Keratinocyte (primary cell): ENCODE measurements around the gene ZSCAN5A. TPM values are rescaled to one million over a fixed set of nuclear protein-coding genes. Genes with fewer than 3 reads are reported as not detected.

ENCODE experiments used
- DNase-seq: peaks from one replicate; pipeline ENCODE4 v3.0.0-alpha.2; 2011; ENCODE audit warnings: low read depth, missing footprints, low spot score
- FAIRE-seq: peaks from 2 replicates; lab custom pipeline; 2011; peaks lifted over from hg19 to GRCh38; lab: Jason Lieb, UNC
- H2AFZ ChIP-seq: 2 replicates; pipeline ENCODE4 v1.6.0; 2012; ENCODE audit warnings: low read length, control low read depth, inconsistent platforms; ENCODE audit not compliant: control insufficient read depth
- H3K27ac ChIP-seq: 2 replicates; pipeline ENCODE4 v1.5.1; 2011; ENCODE audit warnings: low read length; ENCODE audit not compliant: control insufficient read depth, insufficient read depth
- H3K27me3 ChIP-seq: 3 replicates; pipeline ENCODE4 v1.6.0; 2011; ENCODE audit warnings: low read length; ENCODE audit not compliant: control insufficient read depth, insufficient read depth; ENCODE audit errors: extremely low read depth
- H3K36me3 ChIP-seq, 2 experiments: 2 replicates in 1 of 2; 3 replicates in 1 of 2; pipeline ENCODE4 v1.5.1; 2011; ENCODE audit warnings: low read length in 2 of 2, mild to moderate bottlenecking in 1 of 2; ENCODE audit not compliant: control insufficient read depth in 2 of 2, insufficient read depth in 2 of 2; ENCODE audit errors: extremely low read depth in 1 of 2
- H3K4me1 ChIP-seq: 3 replicates; pipeline ENCODE4 v1.5.1; 2011; ENCODE audit warnings: low read length; ENCODE audit not compliant: control insufficient read depth, insufficient read depth; ENCODE audit errors: extremely low read depth
- H3K4me2 ChIP-seq: 3 replicates; pipeline ENCODE4 v1.6.0; 2011; ENCODE audit warnings: low read depth, low read length; ENCODE audit not compliant: control insufficient read depth, insufficient read depth; ENCODE audit errors: extremely low read depth
- H3K4me3 ChIP-seq, 3 experiments: fragments of 200-600 bp in 1 of 3; sonication (generic) in 1 of 3; 2 replicates in 2 of 3; 3 replicates in 1 of 3; pipeline ENCODE4 v1.5.1; 2011 to 2016; ENCODE audit warnings: low read length in 3 of 3, mild to moderate bottlenecking in 3 of 3, control low read depth in 2 of 3, inconsistent platforms in 1 of 3, low read depth in 1 of 3, mixed read lengths in 1 of 3, mixed run types in 1 of 3, moderate library complexity in 1 of 3; ENCODE audit not compliant: control insufficient read depth in 2 of 3, insufficient read depth in 2 of 3; ENCODE audit errors: extremely low read depth in 1 of 3
- H3K79me2 ChIP-seq: 2 replicates; pipeline ENCODE4 v1.6.0; 2012; ENCODE audit warnings: low read length; ENCODE audit not compliant: control insufficient read depth, insufficient read depth
- H3K9ac ChIP-seq: 3 replicates; pipeline ENCODE4 v1.6.0; 2011; ENCODE audit warnings: low read length; ENCODE audit not compliant: control insufficient read depth, insufficient read depth; ENCODE audit errors: extremely low read depth
- H3K9me1 ChIP-seq: 3 replicates; pipeline ENCODE4 v1.6.0; 2011; ENCODE audit warnings: low read length; ENCODE audit not compliant: control insufficient read depth, insufficient read depth; ENCODE audit errors: extremely low read depth
- H3K9me3 ChIP-seq: 2 replicates; pipeline ENCODE4 v1.5.1; 2012; ENCODE audit warnings: low read depth, low read length; ENCODE audit not compliant: control insufficient read depth
- H4K20me1 ChIP-seq: 3 replicates; pipeline ENCODE4 v1.6.0; 2011; ENCODE audit warnings: low read length; ENCODE audit not compliant: control insufficient read depth, insufficient read depth; ENCODE audit errors: extremely low read depth
- EZH2 ChIP-seq: IDR thresholded peaks from one replicate; pipeline ENCODE4 v1.6.1; 2012; ENCODE audit warnings: inconsistent platforms, mild to moderate bottlenecking, low read length, moderate library complexity
- dilution Hi-C: fragments of 300-500 bp; cut with MboI; formaldehyde crosslinking; loops from one replicate; pipeline ENCODE4 v1.7.0; 2020; ENCODE audit warnings: low sequenced_read_pairs; ENCODE audit not compliant: extremely low pct_ligation_motif_present
- polyA plus RNA-seq, 5 experiments: library from polyadenylated mRNA; depleted of rRNA in 3 of 5; stranded (reverse) in 3 of 5; stranded (forward) in 1 of 5; unstranded in 1 of 5; fragments of >200 nt; gene quantifications; 1 replicate in 1 of 5; 2 replicates in 3 of 5; 3 replicates in 1 of 5; pipeline versions ENCODE4 v1.2.1 to v1.2.3, GENCODE V29; 2011 to 2012; ENCODE audit warnings: missing spikeins in 2 of 5, low read depth in 1 of 5, low replicate concordance in 1 of 5
- TF ChIP-seq, protein P1 (sequence below), 3 experiments: IDR thresholded peaks in 1 of 3; conservative IDR thresholded peaks in 1 of 3; optimal IDR thresholded peaks in 1 of 3; 2 replicates in 2 of 3; 3 replicates in 1 of 3; pipeline versions ENCODE3 to v1.5.1; 2011; ENCODE audit warnings: low read length in 3 of 3, mild to moderate bottlenecking in 3 of 3, moderate library complexity in 2 of 3, control low read depth in 1 of 3, inconsistent platforms in 1 of 3; ENCODE audit not compliant: insufficient read depth in 2 of 3; ENCODE audit errors: extremely low read depth in 1 of 3

ZSCAN5A gene
- polyA plus RNA-seq, 1 donor (not counting 4 experiments of a cell fraction or from before 2014, with no cell fraction given) = 6.1 TPM

- no peaks in the 10 kb centered on the region for H3K9me1 ChIP-seq
- DNase-seq = no peak
Observed at GRCh38 chr19:56222901-56223300, 91.7 kb downstream of the ZSCAN5A start.

GRCh38 chr19:56221851-56222250 is 92.8 kb downstream of the ZSCAN5A start:
- no peaks in the 10 kb centered on the region for H4K20me1 ChIP-seq
- no peak for DNase-seq
- no peak overlapping the region for H3K4me2 ChIP-seq
- H3K4me3 ChIP-seq = no peak overlapping the region
- peaks cover 5% of the 10 kb centered on the region for H3K4me1 ChIP-seq
- no peak for FAIRE-seq
- H3K9me3 ChIP-seq = no peaks in the 10 kb centered on the region
- H3K9ac ChIP-seq = no peak overlapping the region
- dilution Hi-C loops = no loop called here
- H3K36me3 ChIP-seq = no peaks in the 10 kb centered on the region
- no peak overlapping the region for H2AFZ ChIP-seq
- TF ChIP-seq EZH2 = no peak
- TF ChIP-seq, protein P1, sequence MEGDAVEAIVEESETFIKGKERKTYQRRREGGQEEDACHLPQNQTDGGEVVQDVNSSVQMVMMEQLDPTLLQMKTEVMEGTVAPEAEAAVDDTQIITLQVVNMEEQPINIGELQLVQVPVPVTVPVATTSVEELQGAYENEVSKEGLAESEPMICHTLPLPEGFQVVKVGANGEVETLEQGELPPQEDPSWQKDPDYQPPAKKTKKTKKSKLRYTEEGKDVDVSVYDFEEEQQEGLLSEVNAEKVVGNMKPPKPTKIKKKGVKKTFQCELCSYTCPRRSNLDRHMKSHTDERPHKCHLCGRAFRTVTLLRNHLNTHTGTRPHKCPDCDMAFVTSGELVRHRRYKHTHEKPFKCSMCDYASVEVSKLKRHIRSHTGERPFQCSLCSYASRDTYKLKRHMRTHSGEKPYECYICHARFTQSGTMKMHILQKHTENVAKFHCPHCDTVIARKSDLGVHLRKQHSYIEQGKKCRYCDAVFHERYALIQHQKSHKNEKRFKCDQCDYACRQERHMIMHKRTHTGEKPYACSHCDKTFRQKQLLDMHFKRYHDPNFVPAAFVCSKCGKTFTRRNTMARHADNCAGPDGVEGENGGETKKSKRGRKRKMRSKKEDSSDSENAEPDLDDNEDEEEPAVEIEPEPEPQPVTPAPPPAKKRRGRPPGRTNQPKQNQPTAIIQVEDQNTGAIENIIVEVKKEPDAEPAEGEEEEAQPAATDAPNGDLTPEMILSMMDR (optimal IDR thresholded peaks at IDR 0.05 in 1 of 3, IDR thresholded peaks at IDR 0.05 in 1 of 3, conservative IDR thresholded peaks at IDR 0.05 in 1 of 3; ENCODE audit: extremely low read depth in 1 of 3, insufficient read depth in 2 of 3, low read length in 3 of 3) = peak in 1 of 3 experiments; percentile 15
- no peaks in the 10 kb centered on the region for H3K27me3 ChIP-seq
- H3K9me1 ChIP-seq = no peaks in the 10 kb centered on the region
- no peak overlapping the region for H3K27ac ChIP-seq
- H3K79me2 ChIP-seq = no peaks in the 10 kb centered on the region

More at GRCh38 chr19:56222901-56223300, 91.7 kb downstream of the ZSCAN5A start:
- H3K4me2 ChIP-seq = no peak overlapping the region
- TF ChIP-seq, protein P1 (optimal IDR thresholded peaks at IDR 0.05 in 1 of 3, IDR thresholded peaks at IDR 0.05 in 1 of 3, conservative IDR thresholded peaks at IDR 0.05 in 1 of 3; ENCODE audit: extremely low read depth in 1 of 3, insufficient read depth in 2 of 3, low read length in 3 of 3) = no peak
- TF ChIP-seq EZH2 = no peak
- no peak overlapping the region for H2AFZ ChIP-seq
- no peak overlapping the region for H3K27ac ChIP-seq
- H3K9ac ChIP-seq = no peak overlapping the region
- H3K79me2 ChIP-seq = no peaks in the 10 kb centered on the region
- H3K36me3 ChIP-seq = no peaks in the 10 kb centered on the region
- H3K4me3 ChIP-seq = no peak overlapping the region
- H3K27me3 ChIP-seq = no peaks in the 10 kb centered on the region
- dilution Hi-C loops = no loop called here
- H4K20me1 ChIP-seq = no peaks in the 10 kb centered on the region
- no peak for FAIRE-seq
- H3K9me3 ChIP-seq = no peaks in the 10 kb centered on the region
- peaks cover under 1% of the 10 kb centered on the region for H3K4me1 ChIP-seq
